Body of pancreas (tissue), 4 donors: ENCODE results near the gene PTPRD.

Source experiments
- POLR2A ChIP-seq, 3 donors: fragments of 450-650 bp; IDR thresholded peaks; one replicate each; pipeline ENCODE4 v1.6.1; 2016; ENCODE audit warnings: antibody characterized with exemption in 3 of 3, mild to moderate bottlenecking in 2 of 3
- TF ChIP-seq, protein P1 (sequence below), 7 experiments: fragments of 450-650 bp in 4 of 7; fragments of 200-600 bp in 3 of 7; sonication (generic) in 3 of 7; IDR thresholded peaks; one replicate each; pipeline ENCODE4 v1.5.1; 2016 to 2019; ENCODE audit warnings: antibody characterized with exemption in 7 of 7

DNA sequence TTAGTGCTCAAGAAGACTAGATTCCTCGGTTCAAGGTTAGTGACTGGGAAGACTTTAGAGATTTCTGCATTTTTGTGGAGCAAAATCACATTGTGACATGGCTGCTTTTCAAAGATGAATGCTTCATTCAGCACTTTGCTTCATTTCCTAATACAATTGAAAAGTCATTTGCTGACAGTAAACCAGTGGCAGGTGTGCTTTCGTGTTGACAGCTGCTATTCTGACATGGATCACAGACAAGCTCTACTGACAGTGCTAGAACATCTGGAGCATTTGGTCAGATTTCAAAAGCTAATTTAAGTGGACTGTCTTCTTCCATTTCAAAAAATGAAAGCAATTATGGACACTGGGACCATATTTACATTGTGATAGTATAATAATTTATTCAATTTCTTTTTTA is 1060.1 kb downstream of the PTPRD start:
- TF ChIP-seq, protein P1, sequence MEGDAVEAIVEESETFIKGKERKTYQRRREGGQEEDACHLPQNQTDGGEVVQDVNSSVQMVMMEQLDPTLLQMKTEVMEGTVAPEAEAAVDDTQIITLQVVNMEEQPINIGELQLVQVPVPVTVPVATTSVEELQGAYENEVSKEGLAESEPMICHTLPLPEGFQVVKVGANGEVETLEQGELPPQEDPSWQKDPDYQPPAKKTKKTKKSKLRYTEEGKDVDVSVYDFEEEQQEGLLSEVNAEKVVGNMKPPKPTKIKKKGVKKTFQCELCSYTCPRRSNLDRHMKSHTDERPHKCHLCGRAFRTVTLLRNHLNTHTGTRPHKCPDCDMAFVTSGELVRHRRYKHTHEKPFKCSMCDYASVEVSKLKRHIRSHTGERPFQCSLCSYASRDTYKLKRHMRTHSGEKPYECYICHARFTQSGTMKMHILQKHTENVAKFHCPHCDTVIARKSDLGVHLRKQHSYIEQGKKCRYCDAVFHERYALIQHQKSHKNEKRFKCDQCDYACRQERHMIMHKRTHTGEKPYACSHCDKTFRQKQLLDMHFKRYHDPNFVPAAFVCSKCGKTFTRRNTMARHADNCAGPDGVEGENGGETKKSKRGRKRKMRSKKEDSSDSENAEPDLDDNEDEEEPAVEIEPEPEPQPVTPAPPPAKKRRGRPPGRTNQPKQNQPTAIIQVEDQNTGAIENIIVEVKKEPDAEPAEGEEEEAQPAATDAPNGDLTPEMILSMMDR (IDR thresholded peaks at IDR 0.05) = no peak
- TF ChIP-seq POLR2A (IDR thresholded peaks at IDR 0.05) = no peak
